ENCODE measurements around the gene METTL21C.

The METTL21C gene

DNA sequence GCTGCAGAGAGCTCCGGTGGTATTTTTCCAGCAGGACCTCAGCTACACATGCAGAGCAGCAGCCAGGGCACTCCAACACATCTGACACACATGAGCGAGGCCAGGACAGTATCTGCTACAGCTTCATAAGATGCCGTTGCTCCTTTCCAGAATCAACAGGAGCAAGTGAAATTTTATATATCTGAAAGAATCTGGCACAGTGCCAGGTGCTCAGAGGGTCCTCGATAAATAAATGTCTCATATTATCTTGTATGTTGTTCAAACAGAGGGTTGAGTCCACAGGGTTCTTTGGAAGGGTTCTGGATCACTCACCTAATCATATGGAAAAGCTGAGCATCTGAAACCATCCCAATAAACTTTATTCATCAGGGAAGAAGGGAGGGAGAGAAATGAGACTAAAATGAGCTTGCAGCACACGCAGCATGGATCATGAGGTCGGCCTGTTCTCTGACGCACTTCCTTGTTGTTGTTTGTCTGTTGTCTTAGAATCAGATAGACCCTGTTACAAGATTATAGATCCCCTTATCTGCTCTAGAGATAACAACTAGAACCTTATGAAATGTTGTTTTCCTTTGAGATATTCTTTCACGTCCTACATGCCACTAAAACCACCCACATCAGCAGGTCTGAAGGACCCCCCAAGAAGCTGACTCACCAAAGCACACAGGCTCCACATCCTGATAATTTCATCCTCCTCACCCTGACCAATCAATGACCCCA, 3.2 kb upstream of the METTL21C start:
- no peak for DNase-seq (ENCODE audit: low read depth)

DNA sequence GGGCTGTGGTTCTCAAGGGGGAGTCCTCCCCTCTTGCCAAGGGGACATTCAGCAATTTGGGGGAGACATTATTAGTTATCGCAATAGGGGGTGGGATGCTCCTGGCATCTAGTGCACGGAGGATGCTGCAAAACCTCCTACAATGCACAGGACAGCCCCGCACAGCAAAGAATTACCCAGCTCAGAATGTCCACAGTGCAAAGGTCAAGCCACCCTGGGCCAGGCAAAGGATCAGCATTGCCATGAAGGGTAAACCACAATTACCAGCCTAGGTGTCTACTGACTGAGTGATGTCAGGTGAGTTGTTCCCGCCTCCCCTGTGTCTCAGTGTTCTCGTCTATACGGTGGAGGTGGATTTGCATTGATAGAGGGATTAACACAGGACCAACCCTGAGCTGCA, 2.4 kb upstream of the METTL21C start:
- DNase-seq (ENCODE audit: low read depth) = no peak

DNA sequence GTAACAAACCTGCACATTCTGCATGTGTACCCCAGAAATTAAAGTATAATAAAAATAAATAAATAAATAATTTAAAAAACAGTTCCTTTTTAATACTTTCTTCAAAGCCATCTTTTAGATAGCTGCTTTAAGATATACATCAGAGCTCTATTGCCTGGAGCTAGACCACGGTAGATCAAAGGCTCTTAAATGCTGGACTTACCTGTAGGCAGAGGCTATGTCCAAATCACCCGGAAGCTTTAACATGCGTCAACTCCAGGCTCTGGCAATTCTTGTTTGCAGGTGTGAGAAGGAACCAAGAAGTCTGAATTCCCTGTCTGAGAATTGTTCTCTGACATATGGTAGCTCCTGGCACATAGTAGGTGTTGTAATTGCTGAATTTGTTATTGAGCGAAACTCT, 1.6 kb upstream of the METTL21C start:
- no peak for DNase-seq (ENCODE audit: low read depth)

DNA sequence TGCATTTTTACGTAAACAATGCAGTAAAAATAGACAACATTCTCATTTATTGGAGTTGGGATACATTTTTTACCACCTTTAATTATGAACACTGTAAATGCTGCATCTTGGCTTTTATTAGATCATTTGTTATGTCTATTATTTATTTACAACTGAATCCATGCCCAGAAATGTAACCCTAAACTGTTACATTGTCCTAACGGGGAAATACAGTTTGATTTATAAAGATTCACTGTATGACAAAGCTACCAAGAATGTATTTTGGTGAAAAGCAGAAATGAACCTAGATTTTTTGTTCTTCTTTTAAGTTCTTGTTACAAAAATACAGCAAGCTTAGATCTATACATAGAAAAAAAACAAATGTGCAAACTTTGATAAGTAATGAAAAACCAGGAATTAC, 1.1 kb downstream of the METTL21C start:
- no peak for DNase-seq (ENCODE audit: low read depth)

DNA sequence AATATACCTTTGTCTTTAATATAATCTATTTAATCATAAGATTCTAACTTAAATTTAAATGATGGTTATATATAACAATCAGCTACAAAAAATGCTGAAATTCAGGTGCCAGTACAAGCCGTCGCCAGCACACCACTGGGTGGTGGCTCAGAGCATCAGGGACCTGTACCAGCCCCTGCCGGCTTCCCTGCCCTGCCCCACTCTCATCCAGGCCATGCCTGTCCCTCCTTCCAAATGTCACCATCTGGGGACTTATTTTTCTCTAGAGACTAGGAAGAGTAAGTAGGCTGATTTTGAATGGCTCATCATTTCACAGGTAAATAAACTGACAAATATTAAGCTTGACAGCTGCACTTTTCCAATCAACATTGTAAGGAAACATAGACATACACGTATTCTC, 1.6 kb downstream of the METTL21C start:
- DNase-seq (ENCODE audit: low read depth) = no peak

DNA sequence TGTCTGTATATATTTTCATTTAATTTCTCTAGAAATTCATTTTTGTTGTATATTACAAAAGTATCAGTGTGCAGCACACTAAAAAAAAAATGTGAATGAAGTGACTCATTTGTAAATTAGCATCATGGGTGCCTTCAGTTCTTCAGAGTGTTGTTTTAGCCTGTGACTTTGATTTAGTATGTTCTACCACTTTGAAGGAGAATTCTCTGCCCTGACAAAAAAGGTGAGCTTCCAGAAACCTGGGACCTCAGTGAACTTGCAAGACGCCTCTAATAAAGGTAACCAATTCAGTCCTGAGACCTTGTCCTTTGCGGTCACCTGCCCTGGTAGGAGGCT, 2.4 kb downstream of the METTL21C start:
- DNase-seq (ENCODE audit: low read depth) = no peak

DNA sequence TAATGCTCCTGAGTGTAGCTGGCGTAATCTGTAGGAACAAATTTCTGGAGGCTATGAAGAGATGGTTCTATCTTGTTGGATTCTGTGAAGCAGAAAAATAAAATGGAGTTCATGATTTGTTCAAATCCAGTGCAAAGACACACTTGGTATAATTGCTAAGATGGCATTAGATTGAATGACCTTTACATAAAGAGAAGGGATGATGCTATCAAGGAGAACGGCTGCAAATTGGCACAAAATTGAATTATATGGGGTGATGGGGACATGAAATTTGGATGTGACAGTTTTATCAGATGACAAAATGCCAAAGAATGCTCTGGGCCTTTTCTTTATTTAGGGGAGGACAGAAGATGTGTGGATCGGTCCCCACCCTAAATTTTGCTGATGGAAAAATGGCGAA, 4.0 kb downstream of the METTL21C start:
- DNase-seq (ENCODE audit: low read depth) = no peak

DNA sequence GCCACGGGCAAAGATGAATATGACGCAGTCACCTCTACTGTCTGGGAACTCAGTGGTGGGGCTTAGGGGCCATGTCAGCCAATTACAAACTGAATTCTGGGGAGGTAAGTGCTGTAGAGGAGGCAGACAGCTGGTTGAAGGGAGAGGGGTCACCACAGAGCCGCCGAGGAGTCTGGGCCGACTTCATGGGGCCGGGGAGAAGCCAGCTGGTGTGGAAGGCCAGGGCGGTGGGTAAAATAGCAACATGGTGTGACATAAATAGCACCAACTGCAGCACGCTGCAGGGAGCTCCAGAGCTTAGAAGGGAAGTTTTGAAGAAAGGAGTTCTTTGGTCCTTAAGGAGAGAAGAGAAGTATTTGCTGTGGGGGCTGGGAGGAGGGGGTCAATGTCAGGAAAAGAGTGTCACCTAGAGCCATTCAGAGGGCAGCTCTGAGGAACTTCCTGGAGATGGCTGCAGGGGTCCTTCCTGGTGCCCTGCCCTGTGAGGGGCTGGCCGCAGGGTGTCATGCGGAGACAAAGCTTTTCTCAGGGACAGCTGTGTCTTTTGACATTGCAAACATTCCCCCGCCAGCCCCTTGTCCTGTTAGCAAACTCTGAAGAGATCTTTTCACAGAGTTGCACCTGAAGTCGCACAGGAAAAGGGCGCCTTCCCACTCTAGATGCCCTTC, 6.4 kb downstream of the METTL21C start:
- no peak for DNase-seq (ENCODE audit: low read depth)

DNA sequence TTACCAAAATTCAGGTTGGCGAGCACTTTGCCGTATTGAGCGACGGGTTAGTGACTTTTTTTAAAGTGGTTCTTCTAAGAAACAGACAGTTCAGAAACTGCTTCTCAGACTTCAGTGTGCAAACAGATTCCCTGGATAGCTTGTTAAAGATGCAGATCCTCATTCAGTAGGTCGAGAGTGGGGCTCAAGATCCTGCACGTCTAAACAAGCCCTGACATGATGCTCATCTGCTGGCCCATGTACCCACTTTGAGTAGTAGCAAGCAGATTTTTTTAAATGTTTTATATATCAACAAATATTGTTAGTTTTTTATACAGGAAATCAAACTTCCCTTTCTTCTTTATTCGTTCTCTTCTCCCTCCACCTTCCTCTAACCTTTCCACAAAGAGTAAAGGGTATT, 7.3 kb downstream of the METTL21C start:
- DNase-seq (ENCODE audit: low read depth) = no peak

DNA sequence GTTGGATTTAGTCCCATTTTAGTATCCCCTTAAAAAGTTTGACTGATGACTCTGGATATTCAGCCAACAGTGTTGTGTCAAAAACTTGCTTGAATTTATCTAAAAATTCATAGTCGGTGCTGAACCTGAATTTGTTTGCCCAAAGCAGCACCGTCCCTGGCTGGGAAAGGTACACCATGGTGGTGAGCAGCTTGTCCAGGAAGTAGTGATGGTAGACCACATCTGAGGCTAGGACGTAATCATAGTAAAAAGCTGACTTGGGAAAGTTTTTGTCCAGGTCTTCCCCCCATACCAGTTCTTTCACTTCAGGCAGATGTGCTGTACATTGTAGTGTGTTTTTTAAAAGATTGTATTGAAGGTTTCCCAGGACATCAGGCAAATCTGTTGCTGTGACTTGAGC, 8.8 kb downstream of the METTL21C start:
- no peak for DNase-seq (ENCODE audit: low read depth)

DNA sequence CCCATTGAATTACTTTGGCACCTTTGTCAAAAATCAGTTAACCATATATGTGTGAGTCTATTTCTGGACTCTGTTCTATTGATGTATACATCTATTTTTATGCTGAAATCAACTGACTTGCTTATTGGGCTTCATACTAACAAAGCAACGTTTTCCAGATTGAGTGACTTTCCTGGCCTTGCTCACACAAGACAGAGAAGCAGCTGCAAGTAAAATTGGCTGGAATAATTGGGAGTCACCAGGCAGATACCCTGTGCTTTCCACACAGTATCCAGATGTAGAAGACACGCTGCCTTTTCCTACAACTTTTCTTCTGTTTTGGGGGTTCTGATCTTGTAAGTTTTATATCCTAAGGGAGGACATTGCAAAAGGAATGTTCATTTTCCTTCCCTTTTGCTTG, 11.2 kb downstream of the METTL21C start:
- no peak for DNase-seq (ENCODE audit: low read depth)

DNA sequence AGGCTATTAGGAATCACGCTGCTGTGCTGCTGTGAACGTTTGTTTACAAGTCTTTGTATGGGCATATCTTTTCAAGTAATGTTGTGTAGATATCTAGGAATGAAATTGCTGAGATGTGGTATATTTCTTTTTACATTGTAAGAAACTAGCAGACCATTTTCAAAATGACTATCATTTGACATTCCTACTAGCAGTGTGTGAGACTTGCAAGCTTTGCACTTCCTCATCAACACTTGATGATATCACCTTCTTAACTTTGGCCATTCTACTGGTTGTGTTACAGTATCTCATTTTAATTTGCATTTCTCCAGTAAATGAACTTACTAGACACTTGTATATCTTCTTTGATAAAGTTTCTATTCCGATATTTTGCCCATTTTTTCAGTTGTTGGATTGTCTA, 12.1 kb downstream of the METTL21C start:
- no peak for DNase-seq (ENCODE audit: low read depth)

DNA sequence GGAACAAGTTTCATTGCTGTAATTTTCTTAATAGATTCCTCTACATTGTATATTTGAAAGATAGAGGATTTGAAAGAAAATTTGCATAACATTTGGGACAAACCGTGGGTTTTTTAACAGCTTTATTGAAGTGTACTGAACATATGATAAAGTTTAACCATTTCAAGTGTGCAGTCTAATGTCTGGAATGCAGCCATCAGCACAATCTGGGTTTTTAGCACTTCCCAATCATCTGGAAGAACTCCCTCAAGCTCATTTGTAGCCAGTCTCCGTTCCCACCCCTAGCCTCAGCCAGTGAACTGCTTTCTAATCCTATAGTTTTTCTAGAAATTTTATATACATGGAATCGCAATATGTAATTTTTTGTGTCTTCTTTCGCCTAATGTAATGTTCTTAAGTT, 12.6 kb downstream of the METTL21C start:
- DNase-seq (ENCODE audit: low read depth) = no peak

DNA sequence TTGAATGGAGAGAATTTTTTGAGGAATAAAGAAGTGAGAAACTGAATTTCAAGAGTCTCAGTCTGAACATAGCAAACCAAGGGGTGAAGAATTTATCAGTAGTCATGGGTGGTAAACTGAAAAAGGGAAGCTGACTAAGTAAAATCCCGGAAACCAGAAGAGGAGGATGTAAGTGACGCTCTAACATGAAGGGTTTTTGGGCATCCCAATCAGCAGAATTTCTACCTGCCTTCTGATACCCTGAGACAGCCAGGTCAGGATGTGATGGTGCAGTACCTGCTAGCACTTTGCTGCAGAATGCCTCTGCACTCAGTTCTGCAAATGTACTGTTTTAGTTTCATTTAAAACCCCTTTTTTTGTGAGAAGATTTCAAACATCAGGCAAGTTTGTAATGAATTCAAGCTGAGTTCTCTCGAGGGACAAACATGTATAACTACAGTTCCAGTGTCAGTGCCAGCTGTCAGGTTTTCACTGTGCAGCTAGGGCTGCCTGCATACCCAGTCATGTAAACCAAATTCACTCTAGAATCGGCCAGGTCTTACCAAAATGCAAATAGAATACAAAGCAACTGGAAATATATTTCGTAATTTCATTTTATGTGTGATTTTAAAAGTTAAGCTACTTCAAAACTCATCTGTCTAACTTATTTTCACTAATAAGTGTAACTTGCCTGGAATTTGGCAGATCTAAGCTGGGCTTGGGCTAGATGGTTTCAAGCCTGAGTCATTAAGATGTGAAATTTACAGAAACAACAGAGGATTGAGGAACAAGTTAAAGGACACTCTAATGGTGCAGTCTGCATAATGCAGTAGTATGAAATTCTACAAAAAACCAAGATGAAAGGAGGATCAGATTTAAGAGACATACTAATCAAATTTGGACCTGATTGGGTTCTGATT, 13.8 kb downstream of the METTL21C start:
- DNase-seq (ENCODE audit: low read depth) = no peak

DNA sequence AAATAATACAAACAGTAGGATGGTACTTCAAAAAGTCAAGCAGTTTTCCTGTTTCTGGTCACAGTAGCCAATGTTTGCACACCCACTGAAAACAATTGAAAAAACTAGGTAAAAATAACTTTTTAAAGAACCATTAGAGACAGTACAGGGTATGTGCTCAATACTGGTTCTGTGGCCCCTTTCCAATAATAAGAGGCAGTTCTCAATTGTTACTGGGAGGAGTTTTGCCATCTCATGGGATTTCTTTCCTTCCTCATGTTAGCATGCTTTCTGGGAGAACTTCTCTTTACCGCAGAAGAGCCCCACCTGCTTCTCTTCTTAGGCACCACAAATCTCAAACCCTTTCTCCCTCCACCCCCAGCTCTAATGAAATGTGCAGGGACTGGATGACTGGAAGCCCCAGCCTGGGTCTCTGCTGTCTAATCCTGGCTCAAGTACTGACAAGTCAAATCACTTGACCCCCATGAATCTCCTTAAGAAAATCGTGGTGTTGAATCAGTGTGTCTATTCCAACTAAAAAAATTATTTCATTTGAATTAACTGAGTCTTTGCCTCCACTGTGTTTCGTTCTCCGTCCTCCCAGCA, 14.6 kb downstream of the METTL21C start:
- no peak for DNase-seq (ENCODE audit: low read depth)

DNA sequence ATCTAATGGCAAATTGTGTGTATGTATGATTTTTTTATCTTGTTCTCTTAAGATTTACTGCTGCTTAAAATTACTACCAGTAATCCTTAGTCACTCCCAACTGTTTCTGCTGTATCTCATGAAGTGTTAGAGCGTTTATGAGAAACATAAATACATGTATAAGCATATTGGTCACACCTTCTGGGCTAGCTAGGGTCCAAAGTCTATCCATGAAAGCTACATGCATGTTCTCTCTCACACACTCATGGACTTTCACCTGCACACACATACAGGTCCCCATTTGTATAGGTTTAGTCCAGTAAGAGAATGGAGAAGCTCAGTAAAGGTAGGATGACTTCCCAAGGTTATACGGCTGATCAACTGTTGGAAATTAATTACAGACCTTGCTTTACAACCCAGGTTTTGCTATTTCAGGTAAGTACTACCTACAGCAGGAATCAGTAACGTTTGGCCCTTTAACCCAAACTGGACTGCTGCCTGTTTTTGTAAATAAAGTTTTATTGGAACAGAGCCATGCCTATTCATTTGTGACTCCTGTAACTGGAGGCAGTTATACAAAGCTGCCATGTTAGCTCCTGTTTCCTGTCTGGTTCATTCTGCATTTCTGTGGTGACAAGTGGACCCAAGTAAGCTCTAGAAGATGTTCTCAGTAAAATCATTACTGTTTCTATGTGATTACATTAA, 15.3 kb downstream of the METTL21C start:
- no peak for DNase-seq (ENCODE audit: low read depth)

DNA sequence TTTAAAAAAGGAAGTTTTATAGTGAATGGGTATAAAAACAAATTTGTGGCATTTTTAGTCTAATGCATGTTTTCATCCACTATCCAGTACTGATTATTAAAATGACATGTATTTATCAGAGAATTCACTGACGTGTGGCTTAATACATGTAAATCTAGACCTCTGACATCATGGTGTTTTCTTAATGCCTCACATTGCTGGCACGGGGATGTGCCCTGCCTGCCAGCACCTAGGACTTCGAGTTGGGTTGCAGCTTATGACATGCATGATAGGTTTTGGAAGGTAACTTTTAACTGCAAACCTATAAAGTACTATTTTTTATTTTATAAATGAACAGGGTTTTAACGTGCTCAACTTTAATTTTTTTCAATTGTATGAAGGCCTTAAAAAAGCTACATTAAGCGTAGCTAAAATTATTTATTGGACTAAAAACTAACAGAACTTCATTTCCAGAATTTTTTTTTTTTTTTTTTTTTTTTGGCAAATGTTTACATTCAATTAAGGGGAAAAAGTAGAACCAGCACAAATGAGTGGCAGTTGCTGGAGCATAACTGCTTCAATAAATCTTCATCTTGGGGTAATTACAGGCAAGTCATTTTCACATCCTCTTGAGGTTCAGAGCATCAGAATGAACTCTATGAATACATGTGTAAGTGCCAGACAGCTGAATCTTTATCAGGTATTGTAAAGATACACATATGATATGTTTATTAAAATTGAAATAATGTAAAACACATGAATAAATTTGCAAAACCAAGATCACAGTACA, 16.3 kb downstream of the METTL21C start:
- DNase-seq (ENCODE audit: low read depth) = no peak

DNA sequence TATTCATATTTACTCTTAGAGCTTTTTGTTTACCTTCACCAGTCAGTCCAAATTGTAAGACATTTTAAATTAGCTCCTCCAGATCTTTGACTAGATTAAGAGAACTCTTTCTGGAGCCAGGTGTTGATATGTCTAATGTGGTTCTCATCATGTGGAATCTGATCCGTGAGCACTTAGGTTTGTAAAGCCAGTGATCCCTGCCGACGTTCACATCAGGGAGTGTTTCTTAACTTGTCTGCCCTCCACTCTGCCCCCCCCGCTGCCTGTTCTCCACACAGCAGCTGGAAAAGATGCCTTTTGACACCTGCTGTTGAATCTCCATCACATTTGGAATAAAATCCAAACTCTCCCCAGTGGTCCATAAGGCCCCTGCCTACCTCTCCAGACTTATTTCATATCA, 17.7 kb downstream of the METTL21C start:
- no peak for DNase-seq (ENCODE audit: low read depth)

DNA sequence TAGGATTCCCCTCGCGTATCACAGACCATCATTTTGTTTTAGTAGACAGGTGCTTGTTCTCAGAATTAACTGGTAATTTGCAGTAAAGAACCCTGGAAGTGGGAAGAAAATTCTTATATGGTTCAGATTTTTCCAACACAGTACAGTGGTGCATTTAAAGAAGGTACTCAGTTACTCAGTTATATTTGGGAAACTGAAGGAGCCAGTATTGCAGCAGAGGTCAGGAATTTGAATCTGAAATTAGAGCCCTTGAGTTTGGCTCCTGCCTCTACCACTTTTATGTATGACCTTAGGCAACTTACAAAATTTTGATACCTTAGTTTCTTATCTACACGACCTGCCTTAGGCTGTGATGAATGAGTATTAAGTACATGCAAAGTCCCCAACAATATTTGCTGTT, 19.7 kb downstream of the METTL21C start:
- no peak for DNase-seq (ENCODE audit: low read depth)

DNA sequence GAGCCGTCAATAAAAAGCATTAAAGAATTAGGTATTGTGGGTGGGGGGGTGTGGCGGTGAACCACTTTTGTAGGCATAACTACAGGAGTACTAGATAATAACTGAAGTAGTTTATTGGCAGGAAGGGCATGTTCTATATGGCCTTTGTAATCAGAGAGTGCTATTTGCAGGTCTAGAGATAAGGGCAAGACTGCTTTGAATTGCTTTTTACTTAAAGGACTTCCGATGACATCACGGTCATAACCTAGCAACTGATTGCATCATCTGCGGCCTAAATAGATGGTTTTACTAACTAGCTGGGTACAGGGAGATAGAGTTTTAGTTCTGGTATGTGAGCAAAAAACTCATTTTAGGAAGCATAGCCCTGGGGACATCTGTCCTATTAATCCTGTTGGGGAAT, 24.7 kb downstream of the METTL21C start:
- no peak for DNase-seq (ENCODE audit: low read depth)

DNA sequence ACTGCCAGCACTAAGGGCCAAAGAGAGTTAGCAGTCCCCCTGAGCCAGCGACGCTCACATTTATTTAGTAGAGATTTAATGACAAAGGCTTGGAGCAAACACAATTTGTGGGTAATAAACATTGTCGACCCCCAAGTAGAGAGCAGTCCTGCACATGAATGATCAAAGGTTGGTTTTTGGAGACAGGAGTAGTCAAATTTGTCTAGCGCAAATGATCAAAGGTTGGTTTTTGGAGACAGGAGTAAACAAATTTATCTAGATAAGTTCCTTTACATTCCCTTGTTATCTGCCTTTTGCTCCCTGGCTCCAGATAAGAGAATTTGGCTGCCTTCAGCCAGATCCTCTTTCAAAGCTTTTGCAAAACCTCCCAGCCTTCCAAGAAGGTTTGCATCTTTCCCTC, 26.9 kb downstream of the METTL21C start:
- no peak for DNase-seq (ENCODE audit: low read depth)
